ENCODE data around the gene UHRF1. TPM values are rescaled to one million over a fixed set of nuclear protein-coding genes. Genes with fewer than 3 reads are reported as not detected.

Gene UHRF1
- total and polyA plus RNA-seq, 2 of the 13 experiments (the other 11 are each of a cell fraction or from before 2014, with no cell fraction given), result 6.8 to 78.4 TPM

- TF ChIP-seq PRDM10 (CRISPR knock-in tag; IDR thresholded peaks at IDR 0.05; ENCODE audit: low read depth) (no peak), ZNF605 (CRISPR knock-in tag; IDR thresholded peaks at IDR 0.05) (0 out of 2 replicates have a peak, but pooled peaks have one; percentile 9), ZBTB34 (CRISPR knock-in tag; IDR thresholded peaks at IDR 0.05) (0 out of 2 replicates have a peak, but pooled peaks have one; percentile 51), PPARG (CRISPR knock-in tag; conservative IDR thresholded peaks at IDR 0.05) (0 out of 2 replicates have a peak, but pooled peaks have one; percentile 4), ZNF598 (CRISPR knock-in tag; IDR thresholded peaks at IDR 0.05; ENCODE audit: borderline replicate concordance) (no peak), TSC22D2 (CRISPR knock-in tag; IDR thresholded peaks at IDR 0.05; ENCODE audit: borderline replicate concordance) (no peak), ZNF576 (CRISPR knock-in tag; IDR thresholded peaks at IDR 0.05) (no peak)
- TF ChIP-seq, protein P1, sequence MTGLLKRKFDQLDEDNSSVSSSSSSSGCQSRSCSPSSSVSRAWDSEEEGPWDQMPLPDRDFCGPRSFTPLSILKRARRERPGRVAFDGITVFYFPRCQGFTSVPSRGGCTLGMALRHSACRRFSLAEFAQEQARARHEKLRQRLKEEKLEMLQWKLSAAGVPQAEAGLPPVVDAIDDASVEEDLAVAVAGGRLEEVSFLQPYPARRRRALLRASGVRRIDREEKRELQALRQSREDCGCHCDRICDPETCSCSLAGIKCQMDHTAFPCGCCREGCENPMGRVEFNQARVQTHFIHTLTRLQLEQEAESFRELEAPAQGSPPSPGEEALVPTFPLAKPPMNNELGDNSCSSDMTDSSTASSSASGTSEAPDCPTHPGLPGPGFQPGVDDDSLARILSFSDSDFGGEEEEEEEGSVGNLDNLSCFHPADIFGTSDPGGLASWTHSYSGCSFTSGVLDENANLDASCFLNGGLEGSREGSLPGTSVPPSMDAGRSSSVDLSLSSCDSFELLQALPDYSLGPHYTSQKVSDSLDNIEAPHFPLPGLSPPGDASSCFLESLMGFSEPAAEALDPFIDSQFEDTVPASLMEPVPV (CRISPR knock-in tag; IDR thresholded peaks at IDR 0.05), result 0 out of 2 replicates have a peak, but pooled peaks have one; percentile 58
- TF ChIP-seq, protein P2, sequence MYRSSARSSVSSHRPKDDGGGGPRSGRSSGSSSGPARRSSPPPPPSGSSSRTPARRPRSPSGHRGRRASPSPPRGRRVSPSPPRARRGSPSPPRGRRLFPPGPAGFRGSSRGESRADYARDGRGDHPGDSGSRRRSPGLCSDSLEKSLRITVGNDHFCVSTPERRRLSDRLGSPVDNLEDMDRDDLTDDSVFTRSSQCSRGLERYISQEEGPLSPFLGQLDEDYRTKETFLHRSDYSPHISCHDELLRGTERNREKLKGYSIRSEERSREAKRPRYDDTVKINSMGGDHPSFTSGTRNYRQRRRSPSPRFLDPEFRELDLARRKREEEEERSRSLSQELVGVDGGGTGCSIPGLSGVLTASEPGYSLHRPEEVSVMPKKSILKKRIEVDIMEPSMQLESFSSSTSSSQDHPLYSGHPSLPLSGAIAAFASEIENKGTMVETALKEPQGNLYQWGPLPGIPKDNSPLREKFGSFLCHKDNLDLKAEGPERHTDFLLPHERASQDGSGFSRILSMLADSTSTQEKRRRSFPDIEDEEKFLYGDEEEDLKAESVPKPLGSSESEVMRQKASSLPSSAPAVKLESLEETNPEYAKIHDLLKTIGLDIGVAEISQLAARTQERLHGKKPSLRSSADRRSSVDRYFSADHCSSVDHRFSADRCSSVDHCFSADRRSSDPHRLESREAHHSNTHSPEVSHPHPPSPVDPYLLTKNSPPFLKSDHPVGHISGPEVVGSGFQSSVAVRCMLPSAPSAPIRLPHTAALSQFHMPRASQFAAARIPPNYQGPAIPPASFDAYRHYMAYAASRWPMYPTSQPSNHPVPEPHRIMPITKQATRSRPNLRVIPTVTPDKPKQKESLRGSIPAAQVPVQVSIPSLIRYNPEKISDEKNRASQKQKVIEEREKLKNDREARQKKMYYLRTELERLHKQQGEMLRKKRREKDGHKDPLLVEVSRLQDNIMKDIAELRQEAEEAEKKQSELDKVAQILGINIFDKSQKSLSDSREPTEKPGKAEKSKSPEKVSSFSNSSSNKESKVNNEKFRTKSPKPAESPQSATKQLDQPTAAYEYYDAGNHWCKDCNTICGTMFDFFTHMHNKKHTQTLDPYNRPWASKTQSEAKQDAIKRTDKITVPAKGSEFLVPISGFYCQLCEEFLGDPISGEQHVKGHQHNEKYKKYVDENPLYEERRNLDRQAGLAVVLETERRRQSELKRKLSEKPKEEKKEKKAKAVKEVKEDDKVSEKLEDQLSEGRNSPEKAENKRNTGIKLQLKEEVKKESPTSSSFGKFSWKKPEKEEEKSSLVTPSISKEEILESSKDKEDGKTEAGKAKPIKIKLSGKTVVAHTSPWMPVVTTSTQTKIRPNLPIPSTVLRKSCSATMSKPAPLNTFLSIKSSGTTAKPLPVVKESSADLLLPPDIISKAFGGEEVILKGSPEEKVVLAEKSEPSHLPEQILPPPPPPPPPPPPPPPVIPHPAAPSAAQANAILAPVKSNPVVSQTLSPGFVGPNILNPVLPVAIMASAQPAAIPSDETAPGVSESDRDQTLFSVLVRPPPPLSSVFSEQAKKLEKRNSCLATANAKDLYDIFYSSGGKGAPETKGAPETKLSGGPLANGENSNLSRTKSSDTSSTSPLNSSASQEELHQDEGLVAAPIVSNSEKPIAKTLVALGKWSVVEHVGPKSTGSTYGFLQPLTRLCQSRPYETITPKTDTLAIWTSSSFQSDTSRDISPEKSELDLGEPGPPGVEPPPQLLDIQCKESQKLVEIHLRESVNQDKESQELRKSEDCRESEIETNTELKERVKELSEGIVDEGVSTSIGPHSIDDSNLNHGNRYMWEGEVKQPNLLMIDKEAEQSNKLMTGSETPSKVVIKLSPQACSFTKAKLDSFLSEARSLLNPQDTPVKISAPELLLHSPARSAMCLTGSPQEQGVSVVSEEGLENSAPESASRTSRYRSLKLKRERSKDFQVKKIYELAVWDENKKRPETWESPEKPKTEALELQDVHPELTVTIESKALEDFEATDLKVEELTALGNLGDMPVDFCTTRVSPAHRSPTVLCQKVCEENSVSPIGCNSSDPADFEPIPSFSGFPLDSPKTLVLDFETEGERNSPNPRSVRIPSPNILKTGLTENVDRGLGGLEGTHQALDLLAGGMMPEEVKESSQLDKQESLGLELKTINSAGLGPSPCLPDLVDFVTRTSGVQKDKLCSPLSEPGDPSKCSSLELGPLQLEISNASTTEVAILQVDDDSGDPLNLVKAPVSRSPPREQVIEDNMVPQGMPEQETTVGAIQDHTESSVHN (CRISPR knock-in tag; IDR thresholded peaks at IDR 0.05), result 0 out of 2 replicates have a peak, but pooled peaks have one; percentile 36
Observed at GRCh38 chr19:4967738-4968461, 58.6 kb downstream of the UHRF1 start (continued).
